ENCODE measurements around the gene FAM156B. TPM values are rescaled to one million over a fixed set of nuclear protein-coding genes. Genes with fewer than 3 reads are reported as not detected.

FAM156B gene
- total and polyA plus RNA-seq, 4 donors = 3.5 to 8.8 (median 4.7) TPM

DNA sequence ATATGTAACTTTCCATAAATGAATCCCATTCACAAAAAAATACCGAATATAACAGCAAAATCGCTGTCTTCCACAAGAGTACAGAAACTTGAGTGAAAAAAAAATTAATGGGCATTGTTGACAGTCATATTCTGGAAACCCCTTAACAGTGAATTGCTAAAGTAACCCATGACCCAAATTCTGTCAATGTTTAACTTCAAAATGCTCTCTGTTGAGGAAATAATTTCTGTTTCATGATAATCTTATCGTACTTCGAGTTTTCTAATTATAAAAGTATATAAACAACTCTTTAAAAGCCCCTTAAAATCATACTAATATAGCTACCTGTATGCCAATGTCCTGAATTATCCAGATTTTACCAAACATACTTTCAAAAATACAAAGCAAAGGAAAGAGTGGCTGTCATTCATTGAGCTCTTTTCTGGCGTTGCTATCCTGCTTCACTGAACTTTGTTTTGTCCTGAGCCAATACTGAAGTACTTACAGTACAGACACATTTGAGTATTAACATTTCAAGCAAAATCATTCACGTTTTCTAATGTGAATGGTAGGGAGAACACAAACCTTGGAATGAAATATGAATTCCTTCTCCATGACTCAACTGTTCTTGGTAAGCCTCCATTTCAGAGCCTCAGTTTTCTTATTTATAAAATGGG lies 31.7 kb upstream of the FAM156B start:
- no peak overlapping the region for H3K4me3 ChIP-seq (ENCODE audit: low read depth in 1 of 3, low read length in 3 of 3)
- H3K9me3 ChIP-seq (ENCODE audit: control insufficient read depth in 4 of 4, low read length in 3 of 4) = no peaks in the 10 kb centered on the region
- peaks cover 0 to 3% (median under 1%) of the 10 kb centered on the region in 4 donors for H3K4me1 ChIP-seq (ENCODE audit: control insufficient read depth in 4 of 4, insufficient read depth in 4 of 4, low read length in 3 of 4)
- no peak for DNase-seq (ENCODE audit: low spot score)
- 21% methylated on average over 6 of the region's 6 CpGs for WGBS
- no peak for TF ChIP-seq RAD21 (IDR thresholded peaks at IDR 0.05)
- TF ChIP-seq SP1 (IDR thresholded peaks at IDR 0.05) = peak; percentile 53
- TF ChIP-seq YY1 (IDR thresholded peaks at IDR 0.05) = no peak
- peak; percentile 26 to 27 for TF ChIP-seq HNF4A (conservative IDR thresholded peaks at IDR 0.05)
- no peak for TF ChIP-seq HNF4G (IDR thresholded peaks at IDR 0.05)
- TF ChIP-seq, protein P1, sequence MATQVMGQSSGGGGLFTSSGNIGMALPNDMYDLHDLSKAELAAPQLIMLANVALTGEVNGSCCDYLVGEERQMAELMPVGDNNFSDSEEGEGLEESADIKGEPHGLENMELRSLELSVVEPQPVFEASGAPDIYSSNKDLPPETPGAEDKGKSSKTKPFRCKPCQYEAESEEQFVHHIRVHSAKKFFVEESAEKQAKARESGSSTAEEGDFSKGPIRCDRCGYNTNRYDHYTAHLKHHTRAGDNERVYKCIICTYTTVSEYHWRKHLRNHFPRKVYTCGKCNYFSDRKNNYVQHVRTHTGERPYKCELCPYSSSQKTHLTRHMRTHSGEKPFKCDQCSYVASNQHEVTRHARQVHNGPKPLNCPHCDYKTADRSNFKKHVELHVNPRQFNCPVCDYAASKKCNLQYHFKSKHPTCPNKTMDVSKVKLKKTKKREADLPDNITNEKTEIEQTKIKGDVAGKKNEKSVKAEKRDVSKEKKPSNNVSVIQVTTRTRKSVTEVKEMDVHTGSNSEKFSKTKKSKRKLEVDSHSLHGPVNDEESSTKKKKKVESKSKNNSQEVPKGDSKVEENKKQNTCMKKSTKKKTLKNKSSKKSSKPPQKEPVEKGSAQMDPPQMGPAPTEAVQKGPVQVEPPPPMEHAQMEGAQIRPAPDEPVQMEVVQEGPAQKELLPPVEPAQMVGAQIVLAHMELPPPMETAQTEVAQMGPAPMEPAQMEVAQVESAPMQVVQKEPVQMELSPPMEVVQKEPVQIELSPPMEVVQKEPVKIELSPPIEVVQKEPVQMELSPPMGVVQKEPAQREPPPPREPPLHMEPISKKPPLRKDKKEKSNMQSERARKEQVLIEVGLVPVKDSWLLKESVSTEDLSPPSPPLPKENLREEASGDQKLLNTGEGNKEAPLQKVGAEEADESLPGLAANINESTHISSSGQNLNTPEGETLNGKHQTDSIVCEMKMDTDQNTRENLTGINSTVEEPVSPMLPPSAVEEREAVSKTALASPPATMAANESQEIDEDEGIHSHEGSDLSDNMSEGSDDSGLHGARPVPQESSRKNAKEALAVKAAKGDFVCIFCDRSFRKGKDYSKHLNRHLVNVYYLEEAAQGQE (IDR thresholded peaks at IDR 0.05) = no peak
- TF ChIP-seq FOXA1 (IDR thresholded peaks at IDR 0.05) = no peak
- TF ChIP-seq, protein P2, sequence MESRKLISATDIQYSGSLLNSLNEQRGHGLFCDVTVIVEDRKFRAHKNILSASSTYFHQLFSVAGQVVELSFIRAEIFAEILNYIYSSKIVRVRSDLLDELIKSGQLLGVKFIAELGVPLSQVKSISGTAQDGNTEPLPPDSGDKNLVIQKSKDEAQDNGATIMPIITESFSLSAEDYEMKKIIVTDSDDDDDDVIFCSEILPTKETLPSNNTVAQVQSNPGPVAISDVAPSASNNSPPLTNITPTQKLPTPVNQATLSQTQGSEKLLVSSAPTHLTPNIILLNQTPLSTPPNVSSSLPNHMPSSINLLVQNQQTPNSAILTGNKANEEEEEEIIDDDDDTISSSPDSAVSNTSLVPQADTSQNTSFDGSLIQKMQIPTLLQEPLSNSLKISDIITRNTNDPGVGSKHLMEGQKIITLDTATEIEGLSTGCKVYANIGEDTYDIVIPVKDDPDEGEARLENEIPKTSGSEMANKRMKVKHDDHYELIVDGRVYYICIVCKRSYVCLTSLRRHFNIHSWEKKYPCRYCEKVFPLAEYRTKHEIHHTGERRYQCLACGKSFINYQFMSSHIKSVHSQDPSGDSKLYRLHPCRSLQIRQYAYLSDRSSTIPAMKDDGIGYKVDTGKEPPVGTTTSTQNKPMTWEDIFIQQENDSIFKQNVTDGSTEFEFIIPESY (IDR thresholded peaks at IDR 0.05) = no peak
- TF ChIP-seq, protein P3, sequence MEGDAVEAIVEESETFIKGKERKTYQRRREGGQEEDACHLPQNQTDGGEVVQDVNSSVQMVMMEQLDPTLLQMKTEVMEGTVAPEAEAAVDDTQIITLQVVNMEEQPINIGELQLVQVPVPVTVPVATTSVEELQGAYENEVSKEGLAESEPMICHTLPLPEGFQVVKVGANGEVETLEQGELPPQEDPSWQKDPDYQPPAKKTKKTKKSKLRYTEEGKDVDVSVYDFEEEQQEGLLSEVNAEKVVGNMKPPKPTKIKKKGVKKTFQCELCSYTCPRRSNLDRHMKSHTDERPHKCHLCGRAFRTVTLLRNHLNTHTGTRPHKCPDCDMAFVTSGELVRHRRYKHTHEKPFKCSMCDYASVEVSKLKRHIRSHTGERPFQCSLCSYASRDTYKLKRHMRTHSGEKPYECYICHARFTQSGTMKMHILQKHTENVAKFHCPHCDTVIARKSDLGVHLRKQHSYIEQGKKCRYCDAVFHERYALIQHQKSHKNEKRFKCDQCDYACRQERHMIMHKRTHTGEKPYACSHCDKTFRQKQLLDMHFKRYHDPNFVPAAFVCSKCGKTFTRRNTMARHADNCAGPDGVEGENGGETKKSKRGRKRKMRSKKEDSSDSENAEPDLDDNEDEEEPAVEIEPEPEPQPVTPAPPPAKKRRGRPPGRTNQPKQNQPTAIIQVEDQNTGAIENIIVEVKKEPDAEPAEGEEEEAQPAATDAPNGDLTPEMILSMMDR (IDR thresholded peaks at IDR 0.05; ENCODE audit: low read depth, low read length, missing input control) = no peak
- TF ChIP-seq RXRA (IDR thresholded peaks at IDR 0.05) = peak; percentile 15 to 17
- TF ChIP-seq, protein P4, sequence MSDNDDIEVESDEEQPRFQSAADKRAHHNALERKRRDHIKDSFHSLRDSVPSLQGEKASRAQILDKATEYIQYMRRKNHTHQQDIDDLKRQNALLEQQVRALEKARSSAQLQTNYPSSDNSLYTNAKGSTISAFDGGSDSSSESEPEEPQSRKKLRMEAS (IDR thresholded peaks at IDR 0.05) = no peak
- no peak for TF ChIP-seq JUND (IDR thresholded peaks at IDR 0.05)
- no peak for TF ChIP-seq GABPA (IDR thresholded peaks at IDR 0.05 in 1 of 2, conservative IDR thresholded peaks at IDR 0.05 in 1 of 2)
- peak overlapping the region; percentile 15 to 19 for H3K27ac ChIP-seq (ENCODE audit: low read depth in 1 of 2, low read length in 2 of 2)
- no peak overlapping the region for H3K9ac ChIP-seq (ENCODE audit: low read depth in 1 of 2, low read length in 2 of 2)
- peaks cover 0 to 5% (median 0%) of the 10 kb centered on the region in 4 donors for H3K27me3 ChIP-seq (ENCODE audit: control insufficient read depth in 4 of 4, insufficient read depth in 4 of 4, low read length in 3 of 4)
- no peaks in the 10 kb centered on the region for H3K36me3 ChIP-seq (ENCODE audit: control insufficient read depth in 4 of 4, insufficient read depth in 3 of 4, low read depth in 1 of 4, low read length in 3 of 4)

Measured in liver (tissue), 9 donors.